B cell (primary cell): ENCODE results near the gene MET. TPM values are rescaled to one million over a fixed set of nuclear protein-coding genes. Genes with fewer than 3 reads are reported as not detected.

Experiments
- ATAC-seq: fragments of 200-7000 bp; cut with Tn5 transposase; one replicate; pipeline ENCODE4 v1.10.0; 2021; ENCODE audit warnings: low read depth, mild to moderate bottlenecking, moderate number of reproducible peaks, moderate library complexity
- CTCF ChIA-PET: fragments of 350-600 bp; sonication (Branson Sonifier 250); formaldehyde crosslinking; loops from one replicate; lab custom pipeline; 2021; ENCODE audit warnings: antibody characterized with exemption, inconsistent platforms; lab: Charles Lee
- POLR2A ChIA-PET: fragments of 350-600 bp; sonication (Branson Sonifier 250); formaldehyde crosslinking; loops from one replicate; lab custom pipeline; 2021; ENCODE audit warnings: antibody characterized with exemption; lab: Charles Lee
- DNase-seq: peaks from one replicate; pipeline ENCODE4 v3.0.0; 2013
- H2AFZ ChIP-seq: 2 replicates; pipeline ENCODE4 v1.6.1; 2012; ENCODE audit warnings: mild to moderate bottlenecking, low read depth, low read length; ENCODE audit not compliant: insufficient read depth, poor library complexity, severe bottlenecking
- H3K27ac ChIP-seq, 2 donors: 1 replicate in 1 of 2; 2 replicates in 1 of 2; pipeline ENCODE4 v1.5.1; 2012 to 2013; ENCODE audit warnings: low read length in 2 of 2, mild to moderate bottlenecking in 2 of 2, moderate library complexity in 1 of 2
- H3K27me3 ChIP-seq, 4 experiments: fragments of 200-600 bp in 1 of 4; sonication (generic) in 1 of 4; replicated peaks in 1 of 4; 1 replicate in 2 of 4; 2 replicates in 2 of 4; pipeline versions ENCODE4 v1.6.1 to v1.7.0; 2013 to 2016; ENCODE audit warnings: low read length in 3 of 4, mild to moderate bottlenecking in 2 of 4, mixed read lengths in 1 of 4, moderate library complexity in 1 of 4; ENCODE audit not compliant: insufficient read depth in 4 of 4, control insufficient read depth in 3 of 4; ENCODE audit errors: control extremely low read depth in 1 of 4
- H3K36me3 ChIP-seq, 2 experiments: replicated peaks in 1 of 2; 1 replicate in 1 of 2; 2 replicates in 1 of 2; pipeline versions ENCODE4 v1.6.1 to v1.7.1; 2013; ENCODE audit warnings: low read length in 1 of 2; ENCODE audit not compliant: insufficient read depth in 2 of 2, control insufficient read depth in 1 of 2; ENCODE audit errors: control extremely low read depth in 1 of 2, extremely low read depth in 1 of 2
- H3K4me1 ChIP-seq, 2 donors: fragments of 200-600 bp in 1 of 2; sonication (generic) in 1 of 2; 1 replicate in 1 of 2; 2 replicates in 1 of 2; pipeline versions ENCODE4 v1.5.1 to v1.6.1; 2013 to 2017; ENCODE audit warnings: low read length in 2 of 2; ENCODE audit not compliant: control insufficient read depth in 2 of 2, insufficient read depth in 2 of 2
- H3K4me2 ChIP-seq: replicated peaks from 2 replicates; pipeline ENCODE3; 2012; ENCODE audit warnings: mild to moderate bottlenecking, low read depth, low read length; ENCODE audit not compliant: poor library complexity, severe bottlenecking
- H3K4me3 ChIP-seq, 5 experiments: fragments of 200-600 bp in 1 of 5; sonication (generic) in 1 of 5; 1 replicate in 3 of 5; 2 replicates in 2 of 5; pipeline versions ENCODE4 v1.5.1 to v1.7.0; 2011 to 2016; ENCODE audit warnings: low read length in 4 of 5, mild to moderate bottlenecking in 4 of 5, low read depth in 2 of 5, control low read depth in 1 of 5, moderate library complexity in 1 of 5; ENCODE audit not compliant: insufficient read depth in 1 of 5; ENCODE audit errors: control extremely low read depth in 1 of 5, extremely low read depth in 1 of 5
- H3K79me2 ChIP-seq: fragments of 200-600 bp; sonication (generic); one replicate; pipeline ENCODE4 v1.6.0; 2016; ENCODE audit warnings: low read length; ENCODE audit not compliant: control insufficient read depth, insufficient read depth
- H3K9ac ChIP-seq: fragments of 200-600 bp; sonication (generic); 2 replicates; pipeline ENCODE4 v1.6.1; 2017; ENCODE audit warnings: mild to moderate bottlenecking, low read length, moderate library complexity
- H3K9me3 ChIP-seq, 3 donors: one replicate each; pipeline versions ENCODE4 v1.6.1 to v1.7.1; 2013; ENCODE audit warnings: low read length in 2 of 3; ENCODE audit not compliant: control insufficient read depth in 2 of 3, insufficient read depth in 1 of 3; ENCODE audit errors: control extremely low read depth in 1 of 3
- H4K20me1 ChIP-seq: 2 replicates; pipeline ENCODE4 v1.6.0; 2012; ENCODE audit warnings: mild to moderate bottlenecking, low read length; ENCODE audit not compliant: insufficient read depth, control insufficient read depth, poor library complexity, severe bottlenecking
- H3K27ac Mint-ChIP-seq: one replicate; pipeline ENCODE4 v1.8.0; 2021; ENCODE audit warnings: mixed read lengths
- H3K27me3 Mint-ChIP-seq: one replicate; pipeline ENCODE4 v1.8.0; 2021; ENCODE audit warnings: mixed read lengths
- H3K4me1 Mint-ChIP-seq: one replicate; pipeline ENCODE4 v1.8.0; 2021; ENCODE audit warnings: mixed read lengths
- H3K4me3 Mint-ChIP-seq: one replicate; pipeline ENCODE4 v1.8.0; 2021; ENCODE audit warnings: mixed read lengths
- H3K9me3 Mint-ChIP-seq: one replicate; pipeline ENCODE4 v1.8.0; 2022; ENCODE audit warnings: mixed read lengths; ENCODE audit not compliant: insufficient read depth
- EZH2 ChIP-seq: IDR thresholded peaks from 2 replicates; pipeline ENCODE4 v1.6.1; 2012; ENCODE audit warnings: borderline replicate concordance, low read depth, mild to moderate bottlenecking, moderate library complexity, low read length; ENCODE audit not compliant: insufficient read depth, poor library complexity, severe bottlenecking
- WGBS: methylation state at CpG from one replicate; pipeline ENCODE4 v1.1.5; 2013; ENCODE audit warnings: missing lambda C conversion rate; ENCODE audit not compliant: insufficient coverage; 5-methylcytosine and 5-hydroxymethylcytosine counted together
- intact Hi-C: fragments of 100-400 bp; cut with micrococcal nuclease; formaldehyde crosslinking; loops from one replicate; pipeline ENCODE4 v1.10.0; 2022
- polyA plus RNA-seq: library from polyadenylated mRNA; depleted of rRNA; stranded (reverse); fragments of >200 nt; gene quantifications from 2 replicates; pipeline ENCODE4 v1.2.3, GENCODE V29; 2012
- total RNA-seq, 2 donors: library from RNA; stranded (reverse); fragments of 120-200 nt in 1 of 2; gene quantifications; 1 replicate in 1 of 2; 2 replicates in 1 of 2; pipeline versions ENCODE4 v1.2.3 to v1.2.4, GENCODE V29; 2013 to 2022
- TF ChIP-seq, protein P1 (sequence below): fragments of 200-600 bp; IDR thresholded peaks from one replicate; pipeline ENCODE4 v1.8.0; 2022; ENCODE audit warnings: antibody characterized with exemption, mild to moderate bottlenecking

MET gene
- total and polyA plus RNA-seq, 2 donors (not counting 1 experiment from before 2014, with no cell fraction given), result 0.03 to 0.59 TPM

DNA sequence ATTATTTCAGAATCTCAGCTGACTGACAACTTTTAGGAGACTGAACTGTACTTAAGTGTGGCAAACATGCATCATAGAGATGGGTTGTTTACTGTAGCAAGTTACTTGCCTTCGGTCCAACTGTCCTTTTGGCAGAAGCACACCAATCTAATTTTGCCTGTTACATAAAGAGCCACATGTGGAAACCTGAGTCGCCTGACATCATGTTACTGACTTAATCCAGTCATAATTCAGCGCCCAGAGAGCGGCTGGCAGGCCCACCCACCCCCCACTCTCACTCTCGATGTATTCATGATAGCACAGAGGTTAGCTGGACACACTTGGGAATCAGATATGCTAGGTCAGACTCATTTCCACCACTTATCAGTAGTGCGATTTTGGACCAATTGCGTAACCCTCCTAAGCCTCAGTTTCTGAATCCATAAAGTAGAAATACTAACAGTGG lies 133.1 kb downstream of the MET start:
- intact Hi-C loops, result no loop called here
- H3K27ac Mint-ChIP-seq, result no peak overlapping the region
- no peak for ATAC-seq
- H3K4me1 Mint-ChIP-seq, result peaks cover 4% of the 10 kb centered on the region
- Histone ChIP-seq H3K27ac (no peak overlapping the region), H3K79me2 (no peaks in the 10 kb centered on the region), H3K36me3 (no peaks in the 10 kb centered on the region), H3K4me2 (no peak overlapping the region), H4K20me1 (no peaks in the 10 kb centered on the region), H3K4me3 (no peak overlapping the region), H3K27me3 (peaks cover 0 to 3% (median 0%) of the 10 kb centered on the region in 4 experiments), H3K4me1 (no peaks in the 10 kb centered on the region), H3K9me3 (no peaks in the 10 kb centered on the region), H2AFZ (no peak overlapping the region), H3K9ac (no peak overlapping the region)
- peaks cover 29% of the 10 kb centered on the region for H3K27me3 Mint-ChIP-seq
- TF ChIP-seq, protein P1, sequence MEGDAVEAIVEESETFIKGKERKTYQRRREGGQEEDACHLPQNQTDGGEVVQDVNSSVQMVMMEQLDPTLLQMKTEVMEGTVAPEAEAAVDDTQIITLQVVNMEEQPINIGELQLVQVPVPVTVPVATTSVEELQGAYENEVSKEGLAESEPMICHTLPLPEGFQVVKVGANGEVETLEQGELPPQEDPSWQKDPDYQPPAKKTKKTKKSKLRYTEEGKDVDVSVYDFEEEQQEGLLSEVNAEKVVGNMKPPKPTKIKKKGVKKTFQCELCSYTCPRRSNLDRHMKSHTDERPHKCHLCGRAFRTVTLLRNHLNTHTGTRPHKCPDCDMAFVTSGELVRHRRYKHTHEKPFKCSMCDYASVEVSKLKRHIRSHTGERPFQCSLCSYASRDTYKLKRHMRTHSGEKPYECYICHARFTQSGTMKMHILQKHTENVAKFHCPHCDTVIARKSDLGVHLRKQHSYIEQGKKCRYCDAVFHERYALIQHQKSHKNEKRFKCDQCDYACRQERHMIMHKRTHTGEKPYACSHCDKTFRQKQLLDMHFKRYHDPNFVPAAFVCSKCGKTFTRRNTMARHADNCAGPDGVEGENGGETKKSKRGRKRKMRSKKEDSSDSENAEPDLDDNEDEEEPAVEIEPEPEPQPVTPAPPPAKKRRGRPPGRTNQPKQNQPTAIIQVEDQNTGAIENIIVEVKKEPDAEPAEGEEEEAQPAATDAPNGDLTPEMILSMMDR, result no peak
- TF ChIP-seq EZH2, result no peak
- CTCF ChIA-PET, result interaction anchor here (0.7 to 2.0 kb wide), 3 partner anchors 18 to 545 kb away, joined by 3 to 6 read pairs (median 4); no protein-coding TSS in a partner anchor
- DNase-seq, result no peak
- 81% methylated on average over 4 of the region's 7 CpGs for WGBS
- H3K9me3 Mint-ChIP-seq, result no peaks in the 10 kb centered on the region
- POLR2A ChIA-PET, result no interaction called here
- no peak overlapping the region for H3K4me3 Mint-ChIP-seq

DNA sequence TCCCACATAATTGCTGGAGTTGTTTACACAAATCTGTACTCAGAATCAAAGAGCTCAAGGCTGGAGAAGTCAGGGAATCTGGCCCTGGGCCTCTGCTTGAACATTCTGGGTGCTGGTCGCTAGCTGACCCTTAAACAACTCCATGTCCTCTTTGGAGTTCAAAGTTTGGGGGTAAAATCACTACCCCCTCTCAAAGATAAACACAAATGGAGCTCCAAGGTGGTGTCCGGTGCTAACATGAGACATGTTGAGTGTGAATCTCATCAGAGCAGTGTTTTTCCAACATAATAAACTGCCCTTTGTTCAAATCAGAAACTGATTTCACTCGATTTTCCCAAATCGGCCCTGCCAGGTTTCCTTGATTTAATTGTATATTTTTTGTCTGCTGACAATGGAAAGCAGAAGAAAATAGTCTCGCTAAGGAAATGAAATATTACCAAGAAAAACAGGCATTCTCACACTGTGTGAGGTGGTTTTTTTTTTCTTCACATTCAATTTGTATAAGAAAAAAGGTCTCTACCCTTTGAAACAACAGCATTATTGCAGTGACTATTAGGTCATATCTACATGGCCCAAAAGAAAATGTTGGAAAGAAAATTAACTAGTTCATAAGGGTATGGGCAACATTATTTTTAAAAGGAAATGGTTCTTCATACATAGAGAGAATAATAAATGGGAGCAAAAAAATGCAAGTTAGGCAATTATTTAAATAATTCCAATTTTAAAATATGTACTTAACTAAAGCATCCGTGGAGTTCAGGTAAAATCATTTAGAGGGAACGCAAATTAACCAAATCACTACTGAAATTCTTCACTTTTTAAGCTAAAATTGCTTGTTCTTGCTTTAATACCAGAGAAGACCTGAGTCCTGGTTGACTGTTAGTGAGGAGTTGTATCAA lies 134.3 kb downstream of the MET start:
- POLR2A ChIA-PET, result no interaction called here
- Mint-ChIP-seq H3K27me3 (peaks cover 21% of the 10 kb centered on the region), H3K4me3 (no peak overlapping the region), H3K27ac (no peak overlapping the region), H3K9me3 (no peaks in the 10 kb centered on the region), H3K4me1 (peaks cover 4% of the 10 kb centered on the region)
- Histone ChIP-seq H4K20me1 (no peaks in the 10 kb centered on the region), H3K4me1 (no peaks in the 10 kb centered on the region), H3K4me3 (no peak overlapping the region), H3K27ac (no peak overlapping the region), H3K27me3 (peaks cover 0 to 7% (median 0%) of the 10 kb centered on the region in 4 experiments), H3K36me3 (no peaks in the 10 kb centered on the region), H3K79me2 (no peaks in the 10 kb centered on the region), H3K4me2 (no peak overlapping the region), H2AFZ (no peak overlapping the region), H3K9me3 (no peaks in the 10 kb centered on the region), H3K9ac (no peak overlapping the region)
- DNase-seq (no peak), ATAC-seq (no peak)
- intact Hi-C loops, result no loop called here
- CTCF ChIA-PET, result interaction anchor here (1.0 to 7.0 kb wide), 10 partner anchors 19 to 571 kb away, joined by 3 to 97 read pairs (median 4); partner anchors contain the start of gene MET
- TF ChIP-seq, protein P1, result no peak
- TF ChIP-seq EZH2, result no peak
- WGBS, result no CpG with 5 or more reads among the region's 7 CpGs
